GM21529 (cell line): ENCODE data around the gene IZUMO2.
"Not testable (repeated sequence)": the region's sequence is repeated elsewhere in the genome, so short reads cannot be mapped to it uniquely, and the experiment has no call there.

Experiments
- ATAC-seq: cut with Tn5 transposase; IDR thresholded peaks from one replicate; pipeline ENCODE4 v1.9.1; 2021; ENCODE audit not compliant: unreplicated experiment

Gene IZUMO2

GRCh38 chr19:50136603-50137365, 26.3 kb downstream of the IZUMO2 start:
- not testable (repeated sequence) for ATAC-seq

- ATAC-seq: not testable (repeated sequence)
Observed at GRCh38 chr19:50135856-50136602, 27.1 kb downstream of the IZUMO2 start.

- ATAC-seq: not testable (repeated sequence)
Observed at GRCh38 chr19:50134777-50135719, 28.0 kb downstream of the IZUMO2 start.

- ATAC-seq: not testable (repeated sequence)
Observed at GRCh38 chr19:50133518-50134492, 29.3 kb downstream of the IZUMO2 start.

DNA sequence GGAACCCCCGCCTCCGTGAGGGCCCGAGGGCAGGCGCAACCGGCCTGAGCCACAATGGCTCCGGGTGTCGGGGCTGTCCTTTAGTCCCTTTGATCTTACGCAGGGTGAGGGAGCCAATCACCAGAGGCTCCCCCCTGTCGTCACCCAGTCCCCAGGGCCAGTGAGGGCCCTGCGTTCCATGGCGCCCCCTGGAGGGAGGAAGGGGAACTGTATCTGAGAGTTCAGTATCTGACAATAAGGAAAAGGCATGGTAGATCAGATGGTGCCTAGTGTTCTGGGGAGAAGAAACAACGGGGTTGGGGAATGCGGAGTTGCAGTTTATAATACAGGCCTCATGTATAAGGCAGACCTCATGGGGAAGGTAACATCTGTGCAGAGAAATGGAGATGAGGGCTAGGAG, 59.1 kb downstream of the IZUMO2 start:
- ATAC-seq: not testable (repeated sequence)

- not testable (repeated sequence) for ATAC-seq
Observed at GRCh38 chr19:50103405-50103804, 59.7 kb downstream of the IZUMO2 start.
